ENCODE measurements around the gene PTPRK. TPM values are rescaled to one million over a fixed set of nuclear protein-coding genes. Genes with fewer than 3 reads are reported as not detected.

The PTPRK gene
- total RNA-seq, result 87.4 and 118 TPM in 2 replicates

DNA sequence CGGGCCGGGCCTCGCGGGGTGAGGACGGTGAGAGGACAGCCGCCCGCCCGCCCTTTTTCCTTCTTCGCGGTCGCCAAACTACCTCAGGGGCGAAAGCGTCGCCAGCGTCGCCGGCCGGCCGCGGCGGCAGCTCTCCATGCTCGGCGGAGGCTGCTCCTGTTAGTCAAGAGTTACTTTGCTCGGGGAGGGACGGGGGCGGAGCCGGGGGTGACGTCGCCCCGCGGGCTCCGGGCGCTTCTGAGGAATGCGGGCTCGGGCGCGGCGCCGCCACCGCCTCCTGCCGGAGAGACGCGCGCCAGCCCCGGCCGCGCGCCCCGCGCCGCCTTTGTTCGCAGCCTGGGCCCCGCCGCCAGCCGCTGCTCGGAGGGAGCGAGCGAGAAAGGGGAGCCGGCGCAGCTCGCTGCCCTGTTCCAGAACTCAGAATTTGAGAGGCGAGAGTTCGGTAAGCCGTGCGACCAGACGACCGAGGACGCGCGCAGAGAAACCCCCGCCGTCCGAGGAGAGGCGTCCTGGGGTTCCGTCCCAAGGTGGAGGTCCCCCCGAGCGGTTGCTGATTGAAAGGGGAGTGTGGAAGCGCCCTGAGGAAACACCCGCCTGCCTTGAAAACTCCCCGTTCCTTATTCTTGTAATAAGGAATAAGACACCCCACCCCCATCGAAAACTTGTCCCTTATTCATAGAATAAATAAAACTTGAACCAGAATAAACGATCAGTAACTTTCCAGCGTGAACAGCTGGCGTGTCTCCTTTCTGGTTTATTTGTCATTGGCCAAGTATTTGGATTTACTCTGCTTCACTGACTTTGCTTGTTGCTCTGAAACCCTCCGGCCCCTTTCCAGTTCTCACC lies at the start of gene PTPRK:
TSS of gene PTPRK (minus strand) at position 164 of the 846 bp plus-strand sequence. CDS start 241 bp downstream, outside the sequence.
- peak; percentile 80 to 94 for DNase-seq (ENCODE audit: low read depth in 2 of 2)

DNA sequence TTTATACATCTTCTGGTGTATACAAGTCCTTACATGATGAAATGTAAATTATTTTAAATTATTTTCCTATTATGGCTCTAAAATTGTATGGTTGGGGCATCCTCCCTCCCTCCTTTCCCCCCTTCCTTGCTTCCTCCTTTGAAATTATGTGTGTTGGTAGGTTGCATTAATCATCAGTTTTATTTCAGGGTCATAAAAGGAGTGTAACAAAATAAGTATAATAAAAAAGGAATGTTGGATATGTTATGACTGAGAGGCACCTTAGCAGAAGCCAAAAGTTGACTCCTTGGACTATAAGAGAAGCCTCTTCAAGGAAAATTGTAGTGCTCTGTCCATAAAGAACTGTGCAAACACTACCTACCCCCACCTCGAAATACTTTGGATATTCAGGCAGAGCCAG lies 46.6 kb upstream of the PTPRK start:
- DNase-seq (ENCODE audit: low read depth in 2 of 2), result no peak

DNA sequence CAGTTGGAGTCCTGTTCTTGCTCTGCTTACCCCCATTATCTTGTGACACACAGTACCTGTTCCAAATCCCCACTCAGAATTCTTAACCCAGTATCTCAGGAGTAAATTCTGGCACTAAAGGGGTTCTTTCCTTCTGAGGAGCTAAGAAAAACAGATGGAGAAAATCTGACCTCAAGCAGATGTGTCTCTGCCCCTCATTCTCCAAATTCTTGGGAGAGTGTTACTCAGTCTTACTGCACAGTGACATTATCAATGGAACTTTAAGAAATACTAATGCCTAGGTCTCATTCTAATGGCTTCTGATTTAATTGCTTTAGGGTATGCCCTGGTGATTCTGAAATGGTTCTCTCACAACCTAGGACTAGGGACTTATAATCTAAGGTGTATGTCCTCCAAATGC lies 40.6 kb upstream of the PTPRK start:
- no peak for DNase-seq (ENCODE audit: low read depth in 2 of 2)

DNA sequence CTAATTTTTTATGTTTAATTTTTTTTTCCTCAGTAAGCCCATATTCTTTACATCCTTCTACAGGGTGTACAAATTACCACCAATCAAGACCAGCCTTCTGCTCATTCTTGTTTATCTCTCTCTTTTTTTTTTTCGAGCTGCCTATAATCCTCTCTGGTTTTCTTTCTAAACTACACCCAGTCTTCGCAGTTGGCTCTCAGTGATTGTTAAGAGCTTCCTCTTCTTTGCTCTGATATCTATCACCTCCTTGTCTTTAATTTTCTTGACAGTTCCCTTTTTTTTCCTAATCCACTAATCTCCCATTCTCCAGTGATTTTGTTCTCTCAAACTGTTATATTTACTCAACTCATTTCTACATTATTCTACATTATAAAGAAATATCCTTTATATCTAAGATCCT lies 38.5 kb upstream of the PTPRK start:
- no peak for DNase-seq (ENCODE audit: low read depth in 2 of 2)

DNA sequence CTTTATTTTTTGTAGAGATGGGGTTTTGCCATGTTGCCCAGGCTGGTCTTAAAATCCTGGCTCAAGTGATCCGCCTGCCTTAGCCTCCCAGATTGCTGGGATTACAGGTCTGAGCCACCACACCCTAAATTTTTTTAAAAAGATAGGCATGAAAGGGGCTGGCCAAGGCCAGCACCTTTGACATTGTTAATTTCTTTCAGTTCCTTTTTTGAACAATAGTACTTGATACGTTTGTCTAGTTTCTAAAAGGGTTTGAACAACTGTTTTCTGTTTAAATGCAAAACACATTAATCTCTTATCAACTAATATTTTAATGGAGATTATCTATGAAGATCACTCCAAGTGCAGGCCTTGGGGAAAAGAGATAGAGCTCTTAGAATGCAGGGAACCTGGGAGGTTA lies 37.6 kb upstream of the PTPRK start:
- DNase-seq (ENCODE audit: low read depth in 2 of 2), result no peak

DNA sequence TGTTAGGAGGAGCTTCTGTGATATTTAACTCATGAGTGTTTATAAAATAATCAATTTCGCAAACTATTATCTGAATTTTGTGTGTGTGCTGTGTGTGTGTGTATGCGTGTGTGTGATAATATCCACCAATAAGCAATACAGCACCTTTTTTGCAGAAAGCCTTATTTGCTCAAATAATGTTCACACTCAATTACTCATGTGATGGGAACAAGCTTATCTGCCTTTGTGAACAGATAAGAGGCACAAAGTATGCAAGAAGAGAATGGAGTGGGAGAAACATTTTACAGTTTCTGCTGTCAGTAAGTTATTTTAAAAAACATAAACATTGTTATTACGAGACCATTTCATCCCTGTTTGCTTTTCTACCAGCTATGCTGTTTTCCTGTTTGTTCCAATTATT lies 36.7 kb upstream of the PTPRK start:
- no peak for DNase-seq (ENCODE audit: low read depth in 2 of 2)

DNA sequence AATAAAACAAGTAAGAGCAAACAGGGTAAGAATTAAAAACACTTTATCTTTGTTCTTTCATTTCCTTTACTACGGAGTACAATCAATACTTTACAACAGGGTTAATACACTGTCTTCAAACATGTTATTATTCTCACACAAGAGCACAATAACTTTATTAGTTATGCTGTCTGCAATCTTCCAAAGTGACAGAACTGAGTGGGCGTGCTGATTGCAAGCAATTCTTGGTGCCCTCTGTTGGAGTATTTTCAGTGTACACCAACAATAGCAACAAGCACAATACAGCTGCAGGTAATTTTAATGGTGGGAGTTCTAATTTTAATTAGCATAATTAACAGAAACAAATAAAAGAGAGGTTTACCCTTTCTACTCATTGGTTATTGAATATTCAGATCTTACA lies 33.9 kb upstream of the PTPRK start:
- DNase-seq (ENCODE audit: low read depth in 2 of 2), result peak; percentile 9 to 41

DNA sequence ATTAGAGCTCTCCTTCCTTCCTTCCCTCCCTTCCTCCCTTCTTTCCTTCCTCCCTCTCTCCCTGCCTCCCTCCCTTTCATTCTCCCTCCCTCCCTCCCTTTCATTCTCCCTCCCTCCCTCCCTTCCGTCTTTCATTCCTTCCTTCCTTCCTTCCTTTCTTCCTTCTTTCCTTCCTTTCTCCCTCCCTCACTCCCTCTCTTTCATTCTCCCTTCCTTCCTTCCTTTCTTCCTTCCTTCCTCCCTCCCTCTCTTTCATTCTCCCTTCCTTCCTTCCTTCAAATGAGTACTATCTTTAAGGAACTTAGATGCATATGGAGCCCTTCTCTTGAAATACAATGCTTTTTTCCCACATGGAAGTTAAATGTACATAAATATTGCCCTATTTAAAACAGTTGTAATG lies 20.9 kb upstream of the PTPRK start:
- no peak for DNase-seq (ENCODE audit: low read depth in 2 of 2)

DNA sequence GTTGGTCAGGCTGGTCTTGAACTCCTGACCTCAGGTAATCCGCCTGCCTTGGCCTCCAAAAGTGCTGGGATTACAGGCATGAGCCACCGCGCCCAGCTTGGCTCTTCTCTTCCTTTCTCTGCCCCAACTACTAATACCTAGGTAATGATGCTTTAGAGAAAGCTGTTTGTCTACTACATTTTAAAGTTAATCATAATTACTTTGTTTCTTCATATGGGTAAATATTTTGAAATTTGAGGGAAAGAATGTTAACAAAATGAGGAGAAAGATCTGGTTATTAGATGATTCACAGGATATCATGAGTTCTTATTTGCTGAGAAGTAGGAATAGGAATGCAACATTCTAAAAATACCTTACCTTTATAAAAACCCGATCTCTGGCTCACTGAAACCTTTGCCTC lies 18.4 kb upstream of the PTPRK start:
- no peak for DNase-seq (ENCODE audit: low read depth in 2 of 2)

DNA sequence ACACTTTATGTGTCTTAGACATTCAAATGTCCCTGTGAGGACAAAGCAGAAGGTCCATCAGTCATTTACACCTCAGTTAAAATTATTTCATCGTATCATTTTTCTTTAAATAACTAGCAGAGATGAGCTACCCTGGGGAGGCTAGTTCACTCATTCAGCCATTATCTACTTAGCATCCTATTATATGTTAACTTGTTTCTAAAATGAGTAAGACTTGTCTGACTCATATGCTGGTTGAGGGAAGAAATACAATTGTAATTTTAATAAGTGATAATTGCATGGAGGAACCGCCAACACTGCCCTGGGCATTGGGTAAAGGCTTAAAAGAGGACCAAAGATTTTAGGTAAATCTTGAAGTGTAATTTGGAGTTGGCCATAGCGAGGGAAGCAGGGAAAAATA lies 12.4 kb upstream of the PTPRK start:
- DNase-seq (ENCODE audit: low read depth in 2 of 2), result no peak

DNA sequence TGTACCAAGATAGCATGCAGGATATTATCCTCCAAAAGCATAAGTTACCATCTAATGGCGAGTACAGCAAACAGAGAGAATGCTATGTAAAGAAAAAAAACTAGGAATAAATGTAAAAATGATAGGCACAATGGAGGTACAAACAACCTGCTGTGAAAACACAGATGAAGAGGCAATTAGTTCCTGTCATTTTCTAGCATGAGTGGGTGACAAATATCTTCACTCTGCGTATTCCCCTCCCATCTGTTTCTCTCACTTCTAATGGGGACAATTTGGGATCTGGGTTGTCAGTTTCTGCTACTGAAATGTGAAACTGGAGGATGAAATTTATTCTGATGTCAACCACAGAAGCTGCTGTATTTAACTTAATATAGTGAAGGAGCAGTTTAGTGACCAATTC lies 11.7 kb upstream of the PTPRK start:
- DNase-seq (ENCODE audit: low read depth in 2 of 2), result no peak

DNA sequence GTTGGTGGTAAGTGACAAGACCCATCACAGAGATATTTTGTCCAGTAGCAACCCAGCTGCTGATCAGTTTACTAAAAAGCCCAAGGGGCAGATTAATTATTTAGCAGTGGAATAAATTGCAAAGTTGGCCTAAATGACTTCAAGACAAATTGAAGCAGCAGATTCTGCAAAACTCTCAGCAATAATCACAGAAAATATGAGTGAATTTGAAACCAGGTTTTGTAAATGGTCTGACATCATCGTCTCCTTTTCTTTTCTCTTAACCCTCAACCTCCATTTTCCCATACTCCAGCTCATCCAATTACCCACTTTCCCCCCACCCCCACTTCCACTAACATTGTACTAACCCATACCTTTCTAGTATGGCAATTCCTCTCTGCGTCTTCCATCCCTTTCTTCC lies 11.3 kb upstream of the PTPRK start:
- DNase-seq (ENCODE audit: low read depth in 2 of 2), result no peak

DNA sequence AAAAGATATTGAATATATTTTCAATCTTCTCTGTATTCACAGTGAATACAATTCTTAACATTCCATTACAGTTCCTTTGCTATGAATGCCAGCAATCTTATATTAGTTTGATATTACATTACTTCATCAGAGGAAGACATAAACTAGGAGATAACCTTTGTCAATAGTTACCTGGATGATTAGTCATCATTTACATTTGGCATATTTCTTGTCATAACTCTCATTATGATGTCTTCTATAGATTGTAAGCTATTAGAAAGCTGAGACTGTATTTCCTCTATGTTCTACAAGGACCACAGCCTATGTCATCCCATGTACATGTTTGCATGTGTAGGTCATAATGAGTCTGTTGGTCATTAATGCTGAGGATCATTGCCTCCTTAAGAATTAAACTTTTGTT lies 7.8 kb upstream of the PTPRK start:
- no peak for DNase-seq (ENCODE audit: low read depth in 2 of 2)

DNA sequence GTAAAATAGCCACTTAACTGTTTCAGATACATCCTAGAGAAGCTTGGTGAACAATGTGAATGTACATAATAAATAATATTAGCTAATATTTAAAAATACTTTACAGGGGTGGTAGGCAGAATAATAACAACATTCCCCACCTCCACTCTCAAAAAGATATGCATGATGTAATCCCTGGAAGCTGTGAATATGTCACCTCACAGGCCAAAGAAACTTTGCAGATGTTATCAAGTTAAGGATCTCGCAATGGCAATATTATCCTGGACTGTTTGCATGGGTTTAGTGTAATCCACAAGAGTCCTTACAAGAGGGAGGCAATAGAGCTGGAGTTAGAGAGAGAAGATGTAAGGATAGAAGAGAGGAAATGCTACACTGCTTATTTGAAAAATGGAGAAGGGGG lies 7.0 kb upstream of the PTPRK start:
- no peak for DNase-seq (ENCODE audit: low read depth in 2 of 2)

DNA sequence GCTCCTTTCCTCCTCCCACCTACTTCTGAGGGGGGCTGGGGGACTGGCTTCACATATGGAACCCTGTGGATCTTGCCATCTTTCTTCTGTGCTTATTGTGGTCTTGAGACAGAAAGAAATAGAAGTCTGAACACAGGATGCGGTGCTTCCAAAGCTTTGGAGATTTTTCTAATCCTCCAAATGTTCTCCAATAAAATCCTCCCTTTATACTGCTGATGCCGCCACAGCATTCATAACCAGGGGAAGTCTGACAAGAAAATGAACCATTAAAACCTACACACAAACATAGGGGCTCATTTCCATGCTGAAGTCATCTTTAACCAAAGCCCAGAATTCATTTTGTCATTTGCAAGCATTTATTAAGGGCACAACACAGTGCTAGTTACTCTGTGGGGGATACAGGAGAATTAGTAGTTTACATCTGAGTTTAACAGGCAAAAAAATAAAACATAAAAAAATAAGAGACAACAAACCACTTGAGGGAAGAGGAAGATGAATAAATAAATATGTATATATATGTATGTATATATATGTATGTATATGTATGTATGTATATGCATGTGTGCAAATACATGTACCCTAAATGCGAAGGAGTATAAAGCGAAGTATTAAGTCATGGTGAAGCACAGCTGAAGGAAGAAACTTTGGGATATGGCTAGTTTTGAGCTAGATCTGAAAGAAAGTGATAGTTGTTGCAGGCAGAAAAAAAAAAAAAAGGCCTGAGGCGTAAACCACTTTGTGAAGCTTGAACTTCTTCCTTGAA lies 5.9 kb upstream of the PTPRK start:
- DNase-seq (ENCODE audit: low read depth in 2 of 2), result no peak

DNA sequence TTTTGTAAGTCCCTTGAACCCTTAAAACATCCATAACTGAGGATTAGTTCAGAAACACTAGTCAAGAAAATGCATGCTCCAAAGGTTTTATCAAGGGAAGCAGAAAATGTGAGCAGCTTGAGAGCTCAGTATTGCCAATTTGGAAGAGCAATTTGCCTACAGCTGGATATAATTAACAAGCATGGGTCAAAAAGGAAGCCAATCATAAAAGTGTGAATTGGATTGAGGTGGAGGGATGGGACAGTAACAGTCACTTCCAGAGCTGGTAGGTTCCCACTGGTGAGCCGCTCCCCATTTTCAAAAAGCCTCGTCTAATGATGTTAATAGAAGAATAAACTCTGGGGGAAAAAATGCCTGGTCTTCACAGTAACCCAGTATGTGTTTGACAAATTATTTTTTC lies 5.0 kb upstream of the PTPRK start:
- DNase-seq (ENCODE audit: low read depth in 2 of 2), result no peak

DNA sequence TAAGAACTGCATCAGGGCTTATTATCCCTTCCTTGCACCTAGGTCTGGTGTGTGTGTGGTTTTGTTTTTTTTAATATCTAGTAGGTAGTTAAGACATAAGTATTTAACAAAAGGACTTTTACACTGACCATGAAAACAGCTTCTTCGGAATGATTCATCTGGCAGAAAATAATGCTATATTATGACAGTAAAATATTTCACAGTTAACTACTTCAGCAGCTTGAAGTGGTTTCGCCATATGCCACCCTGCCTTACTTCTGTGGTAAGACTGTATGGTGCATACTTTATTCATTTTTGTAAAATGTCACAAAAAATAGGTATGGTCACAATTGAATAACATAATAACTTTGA lies 858 bp upstream of the PTPRK start:
- no peak for DNase-seq (ENCODE audit: low read depth in 2 of 2)

DNA sequence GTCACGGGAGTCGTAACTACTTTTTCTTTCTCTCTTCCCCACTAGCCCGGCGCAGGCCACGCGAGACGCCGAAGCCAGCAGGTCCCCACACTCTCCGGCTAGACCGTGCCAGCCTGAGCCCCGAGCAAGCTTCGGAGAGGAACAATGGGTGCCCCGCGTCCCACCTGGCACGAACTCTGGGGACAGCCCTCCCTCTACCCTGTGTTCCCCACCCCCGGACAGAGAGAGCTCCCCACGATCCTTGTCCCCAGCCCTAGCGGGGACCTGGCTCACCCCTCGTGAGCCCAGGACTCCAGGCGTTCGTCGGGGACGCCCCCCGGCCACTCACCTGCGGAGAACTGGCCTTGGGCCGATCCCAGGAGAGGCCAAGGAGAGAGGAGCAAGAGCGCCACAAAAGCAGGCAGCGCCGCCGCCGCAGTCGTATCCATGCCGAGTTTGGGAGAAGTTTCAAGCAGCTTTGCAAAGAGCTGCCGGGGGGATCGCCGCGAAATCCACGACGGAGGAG lies 416 bp downstream of the PTPRK start:
- DNase-seq (ENCODE audit: low read depth in 2 of 2), result no peak

DNA sequence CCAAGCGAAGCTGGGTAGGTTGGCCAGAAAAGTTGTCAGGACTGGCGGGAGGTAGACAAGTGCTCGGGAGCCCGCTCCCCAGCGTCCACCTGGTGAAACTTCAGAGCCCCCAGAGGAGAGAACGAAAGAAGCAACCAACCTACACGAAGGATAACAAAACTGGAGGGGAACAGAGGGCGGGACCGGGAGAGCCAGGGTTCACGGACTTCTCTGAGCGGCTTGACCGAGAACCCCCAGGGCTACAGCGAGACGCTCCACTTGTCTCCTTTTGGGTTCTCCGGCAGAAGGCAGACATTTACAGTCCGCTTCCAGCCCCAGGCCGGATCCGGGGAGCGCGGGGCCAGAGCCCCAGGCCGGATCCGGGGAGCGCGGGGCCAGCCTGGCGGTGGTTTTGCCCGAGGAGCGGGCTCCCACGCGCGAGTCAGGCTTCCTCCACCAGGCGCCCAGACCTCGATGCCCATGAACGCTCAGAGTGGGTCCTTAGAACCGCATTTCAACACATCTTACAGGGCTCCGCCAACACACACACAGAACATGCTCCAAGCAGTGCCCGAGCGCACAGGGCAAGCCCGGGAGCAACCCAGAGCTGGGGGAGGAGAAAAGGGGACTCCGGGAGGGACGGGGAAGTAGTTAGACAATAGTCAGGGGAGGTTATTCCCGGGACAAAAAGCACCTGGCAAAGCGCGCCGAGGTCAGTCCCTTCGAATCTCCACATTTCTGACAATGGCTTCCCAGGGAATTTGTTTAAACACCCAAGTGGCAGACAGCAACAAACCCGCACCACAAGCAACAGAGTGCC lies 1.1 kb downstream of the PTPRK start:
- DNase-seq (ENCODE audit: low read depth in 2 of 2), result peak; percentile 26 to 67

DNA sequence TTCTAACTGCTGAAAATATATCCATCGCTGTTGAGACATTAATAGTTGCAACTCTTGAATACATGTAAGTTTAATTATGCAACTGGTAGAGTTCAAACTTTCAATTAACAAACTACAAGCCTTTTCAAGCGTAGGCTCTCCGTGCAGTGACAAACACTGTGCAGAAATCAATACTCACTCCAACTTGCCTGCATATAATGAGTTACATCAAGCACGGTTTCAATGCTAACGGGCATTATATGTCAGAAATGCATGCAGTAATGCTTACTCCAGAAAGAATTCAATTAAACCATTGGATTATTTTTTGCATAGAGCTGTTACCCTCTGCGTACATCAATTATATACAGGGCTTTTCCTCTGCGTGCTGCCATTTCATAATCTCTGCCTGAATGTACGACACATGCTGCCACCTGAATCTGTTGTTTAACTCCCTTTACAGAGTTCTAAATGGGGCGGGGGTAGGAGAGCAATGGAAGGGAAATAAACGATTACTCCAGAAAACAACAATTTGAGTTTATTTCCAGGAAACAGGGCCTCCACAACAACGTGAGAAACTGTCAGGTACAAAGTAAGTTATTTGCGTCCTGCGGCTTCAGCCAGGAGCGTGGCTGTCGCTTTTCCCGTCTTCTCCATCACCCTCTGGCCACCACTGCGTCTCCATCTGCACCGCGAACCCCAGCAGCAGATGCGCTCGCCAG lies 1.8 kb downstream of the PTPRK start:
- peak in 1 of 2 donors; percentile 8 for DNase-seq (ENCODE audit: low read depth in 2 of 2)

DNA sequence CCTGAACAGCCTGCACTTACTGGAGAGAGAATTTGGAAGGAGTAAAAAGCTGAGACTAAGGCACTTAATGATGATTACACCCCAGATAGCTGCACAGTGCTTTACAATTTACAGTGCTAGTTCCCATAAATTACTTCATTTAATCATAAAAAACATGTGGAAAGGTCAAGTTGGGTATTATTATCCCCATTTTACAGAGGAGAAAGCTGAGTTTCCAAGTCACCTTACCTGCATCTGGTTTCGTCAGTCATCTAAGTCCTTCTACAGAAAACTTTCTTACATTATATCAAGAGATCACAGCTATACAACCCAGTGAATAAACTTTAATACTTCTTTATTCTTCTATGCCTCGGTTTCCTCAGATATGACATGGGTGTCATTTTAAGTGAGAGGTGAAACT lies 3.3 kb downstream of the PTPRK start:
- DNase-seq (ENCODE audit: low read depth in 2 of 2), result no peak
